GM11168 (cell line): ENCODE measurements around the gene UTP3.
"Not testable (repeated sequence)": the region's sequence is repeated elsewhere in the genome, so short reads cannot be mapped to it uniquely, and the experiment has no call there.

Source experiments
- in situ Hi-C: fragments of 300-500 bp; cut with MboI; formaldehyde crosslinking; loops from one replicate; pipeline ENCODE4 v1.12.0; 2022; ENCODE audit warnings: low sequenced_read_pairs; ENCODE audit not compliant: unreplicated experiment

The UTP3 gene, protein sequence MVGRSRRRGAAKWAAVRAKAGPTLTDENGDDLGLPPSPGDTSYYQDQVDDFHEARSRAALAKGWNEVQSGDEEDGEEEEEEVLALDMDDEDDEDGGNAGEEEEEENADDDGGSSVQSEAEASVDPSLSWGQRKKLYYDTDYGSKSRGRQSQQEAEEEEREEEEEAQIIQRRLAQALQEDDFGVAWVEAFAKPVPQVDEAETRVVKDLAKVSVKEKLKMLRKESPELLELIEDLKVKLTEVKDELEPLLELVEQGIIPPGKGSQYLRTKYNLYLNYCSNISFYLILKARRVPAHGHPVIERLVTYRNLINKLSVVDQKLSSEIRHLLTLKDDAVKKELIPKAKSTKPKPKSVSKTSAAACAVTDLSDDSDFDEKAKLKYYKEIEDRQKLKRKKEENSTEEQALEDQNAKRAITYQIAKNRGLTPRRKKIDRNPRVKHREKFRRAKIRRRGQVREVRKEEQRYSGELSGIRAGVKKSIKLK

DNA sequence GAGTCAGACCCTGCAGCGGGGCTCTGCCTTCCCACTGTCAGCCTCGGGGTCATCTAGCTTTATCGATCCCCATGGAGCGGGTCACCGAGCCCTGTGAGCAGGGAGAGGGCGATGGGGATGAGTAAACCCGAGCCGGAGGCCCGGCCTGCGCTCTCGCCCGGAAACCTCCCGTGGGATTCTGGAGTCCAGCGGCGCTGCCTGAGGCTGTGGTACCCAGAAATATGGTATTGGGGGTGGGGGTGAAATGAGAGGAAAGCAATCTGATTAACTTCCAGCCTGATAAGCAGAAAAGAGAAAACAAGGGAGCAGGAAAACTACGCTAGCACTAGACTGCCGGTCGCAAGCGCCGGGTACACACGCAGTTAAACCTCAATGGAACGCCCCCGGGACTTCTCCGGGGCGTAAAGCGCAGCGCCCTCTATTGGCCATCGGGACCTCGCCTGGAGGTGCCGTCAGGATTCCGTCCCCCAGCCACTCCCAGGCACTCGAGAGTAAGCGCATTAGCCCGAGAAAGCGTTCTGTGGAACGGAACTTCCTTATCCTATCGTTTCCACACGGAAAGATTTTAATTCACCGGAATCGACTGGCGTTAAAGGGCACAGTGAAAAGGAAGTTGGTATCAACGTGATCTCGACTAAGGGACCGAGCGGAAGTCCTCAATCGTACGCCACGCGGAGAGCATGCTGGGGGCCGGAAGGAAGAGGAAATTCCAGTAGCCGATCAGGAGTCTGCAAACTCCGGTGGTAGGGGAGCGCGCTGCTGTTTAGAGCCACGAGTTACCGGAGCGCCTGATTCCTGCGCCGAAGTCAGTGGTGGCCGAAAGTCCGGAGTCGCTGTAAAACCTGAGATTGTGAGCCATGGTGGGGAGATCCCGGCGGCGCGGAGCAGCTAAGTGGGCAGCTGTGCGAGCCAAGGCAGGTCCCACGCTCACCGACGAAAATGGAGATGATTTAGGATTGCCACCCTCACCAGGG lies at the start of gene UTP3:
UTP3 (plus strand) TSS at position 712 of the 974 bp plus-strand sequence; CDS start at position 858, 146 bp downstream.
- in situ Hi-C loops, result no loop called here

DNA sequence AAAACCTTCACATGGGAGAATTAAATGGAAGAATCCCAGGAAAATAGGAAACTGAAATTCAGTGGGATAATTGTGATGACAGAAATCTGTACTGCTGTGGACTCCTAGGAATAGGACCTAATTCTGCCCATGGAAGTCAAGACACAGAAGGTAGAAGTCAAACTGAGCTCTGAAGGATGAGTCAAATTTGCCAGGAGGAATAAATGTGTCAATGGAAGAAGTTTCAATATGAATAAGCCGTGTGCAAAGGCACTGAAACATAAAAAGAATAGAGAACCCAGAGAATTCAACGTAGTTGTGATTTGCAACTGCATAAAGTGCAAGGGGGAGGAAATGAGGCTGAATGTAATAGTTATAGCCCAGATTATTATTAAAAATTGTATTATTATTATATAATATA lies 48.1 kb upstream of the UTP3 start:
- in situ Hi-C loops, result no loop called here

DNA sequence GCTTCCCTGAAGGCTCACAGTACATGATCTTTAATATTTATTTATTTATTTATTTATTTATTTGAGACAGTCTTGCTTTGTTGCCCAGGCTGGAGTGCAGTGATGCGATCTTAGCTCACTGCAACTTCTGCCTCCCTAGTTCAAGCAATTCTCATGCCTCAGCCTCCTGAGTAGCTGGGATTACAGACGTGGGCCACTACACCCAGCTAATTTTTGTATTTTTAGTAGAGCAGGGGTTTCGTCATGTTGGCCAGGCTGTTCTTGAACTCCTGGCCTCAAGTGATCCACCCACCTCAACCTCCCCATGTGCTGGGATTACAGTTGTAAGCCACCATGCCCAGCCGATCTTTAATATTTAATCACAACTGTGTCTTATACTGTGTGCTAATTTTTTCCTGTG lies 37.6 kb upstream of the UTP3 start:
- in situ Hi-C loops, result not testable (repeated sequence)

DNA sequence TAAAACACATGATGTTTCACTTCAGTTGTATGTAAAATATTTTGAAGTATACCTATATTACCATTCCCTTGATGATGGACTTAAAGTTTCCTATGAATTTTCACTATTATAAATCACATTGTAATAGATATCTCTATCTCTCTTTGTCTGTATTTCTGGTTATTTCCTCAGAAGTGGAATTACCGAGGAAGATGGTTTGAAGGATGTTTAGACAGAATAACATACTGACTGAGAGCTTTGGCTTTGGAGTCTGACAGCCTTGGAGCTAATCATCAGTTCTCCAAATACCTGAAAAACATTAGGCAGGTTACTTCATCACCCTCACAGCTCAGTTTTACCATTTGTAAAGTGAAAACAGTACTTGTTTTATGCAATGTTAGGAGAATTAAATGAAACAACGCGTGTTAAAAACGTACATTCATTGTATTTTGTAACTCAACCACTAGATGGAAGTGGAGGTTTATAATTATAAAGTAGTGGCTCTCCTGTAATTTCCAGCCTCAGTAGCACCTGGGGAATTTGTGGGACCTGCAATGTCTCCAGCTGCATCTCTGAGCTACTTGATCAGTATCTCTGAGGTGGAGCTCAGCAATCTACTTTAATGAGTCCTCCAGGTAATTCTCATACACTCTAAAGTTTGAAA lies 36.3 kb upstream of the UTP3 start:
- in situ Hi-C loops, result no loop called here

DNA sequence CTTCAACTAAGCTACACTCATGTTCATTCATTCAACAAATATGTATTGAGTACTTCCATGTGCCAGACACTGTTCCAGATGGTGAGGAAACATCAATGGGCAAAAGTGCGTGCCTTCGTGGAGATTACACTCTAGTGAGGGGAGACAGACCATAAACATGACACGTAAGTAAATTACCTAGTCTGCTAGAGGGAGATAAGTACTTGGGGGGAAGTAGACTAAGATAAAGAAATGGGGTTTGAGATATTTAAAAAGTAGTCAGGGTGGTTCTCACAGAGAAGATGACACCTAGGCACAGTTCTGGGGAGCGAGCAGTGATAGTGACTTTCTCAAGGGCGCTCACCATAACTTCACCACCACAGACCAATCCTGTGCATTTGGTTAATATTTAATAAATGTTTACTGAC lies 33.7 kb upstream of the UTP3 start:
- in situ Hi-C loops, result no loop called here

DNA sequence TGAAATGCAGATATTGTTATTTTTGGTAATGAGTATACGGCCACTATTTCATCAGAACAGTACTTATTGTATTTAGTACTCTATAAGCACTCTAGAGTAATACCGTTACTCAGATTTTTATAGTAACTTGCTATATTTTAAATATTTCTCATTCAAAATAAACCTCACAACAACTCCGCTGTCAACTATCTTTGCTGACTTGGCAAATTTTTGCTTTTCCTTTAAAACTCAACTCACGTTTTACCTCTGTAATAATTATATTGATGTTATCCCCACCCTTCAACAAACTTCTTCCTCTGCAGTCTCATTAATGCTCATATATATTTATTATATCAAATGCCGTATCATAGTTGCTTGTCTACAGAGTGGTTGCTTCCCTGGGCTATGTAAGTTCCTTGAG lies 31.0 kb upstream of the UTP3 start:
- in situ Hi-C loops, result no loop called here

DNA sequence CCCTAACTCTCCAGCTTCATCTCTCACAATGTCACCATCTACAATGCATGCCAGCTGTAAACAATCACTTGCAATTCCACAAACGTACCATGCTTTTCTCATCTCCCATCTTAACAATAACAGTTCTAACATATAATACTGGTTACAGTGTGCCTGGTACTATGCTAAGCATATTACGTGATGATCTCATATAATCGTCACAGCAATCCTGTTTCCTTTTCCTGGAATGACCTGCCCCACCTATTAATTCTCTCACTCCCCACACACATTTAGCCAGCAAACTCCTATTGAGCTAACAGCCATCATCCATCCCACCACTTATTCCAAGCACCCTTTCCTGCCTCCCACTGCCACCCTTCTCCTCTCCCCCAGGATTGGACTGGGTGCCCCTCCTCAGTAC lies 29.9 kb upstream of the UTP3 start:
- in situ Hi-C loops, result no loop called here

DNA sequence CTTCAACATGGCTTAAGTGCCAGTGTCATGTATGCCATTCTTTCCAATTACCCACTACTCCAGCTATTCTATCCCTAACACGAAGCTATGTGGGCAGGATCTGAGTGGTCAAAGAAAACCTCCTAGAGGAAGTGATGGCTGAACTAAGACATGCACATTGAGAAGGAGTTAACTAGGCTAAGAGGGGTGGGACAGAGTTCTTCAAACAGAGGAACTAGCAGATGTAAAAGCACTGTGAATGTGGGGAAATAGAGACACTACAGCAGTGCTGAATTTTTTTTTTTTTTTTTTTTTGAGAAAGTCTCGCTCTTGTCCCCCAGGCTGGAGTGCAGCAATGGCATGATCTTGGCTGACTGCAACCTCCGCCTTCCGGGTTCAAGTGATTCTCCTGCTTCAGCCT lies 28.2 kb upstream of the UTP3 start:
- in situ Hi-C loops, result no loop called here

DNA sequence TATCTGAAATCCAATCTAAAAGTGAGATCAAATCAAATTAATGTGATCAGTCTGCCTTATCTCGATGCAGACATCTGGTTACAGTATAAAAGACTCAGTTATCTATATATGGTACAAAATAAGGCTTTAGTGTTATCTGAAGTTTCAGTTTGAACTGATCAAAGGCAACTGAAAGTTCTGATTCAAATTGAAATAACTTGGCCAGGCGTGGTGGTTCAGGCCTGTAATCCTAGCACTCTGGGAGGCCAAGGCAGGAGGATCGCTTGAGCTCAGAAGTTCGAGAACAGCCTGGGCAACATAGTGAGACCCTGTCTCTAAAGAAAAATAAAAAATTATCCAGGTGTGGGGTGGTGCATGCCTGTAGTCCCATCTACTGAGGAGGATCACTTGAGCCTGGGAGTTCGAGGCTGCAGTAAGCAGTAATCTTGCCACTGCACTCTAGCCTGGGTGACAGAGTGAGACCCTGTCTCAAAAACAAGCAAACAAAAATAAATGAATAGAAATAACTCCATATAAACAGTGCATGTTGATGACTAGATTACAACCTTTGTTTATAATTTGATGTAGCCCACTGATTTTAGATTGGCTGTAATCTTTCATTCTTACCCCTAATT lies 26.9 kb upstream of the UTP3 start:
- in situ Hi-C loops, result not testable (repeated sequence)

DNA sequence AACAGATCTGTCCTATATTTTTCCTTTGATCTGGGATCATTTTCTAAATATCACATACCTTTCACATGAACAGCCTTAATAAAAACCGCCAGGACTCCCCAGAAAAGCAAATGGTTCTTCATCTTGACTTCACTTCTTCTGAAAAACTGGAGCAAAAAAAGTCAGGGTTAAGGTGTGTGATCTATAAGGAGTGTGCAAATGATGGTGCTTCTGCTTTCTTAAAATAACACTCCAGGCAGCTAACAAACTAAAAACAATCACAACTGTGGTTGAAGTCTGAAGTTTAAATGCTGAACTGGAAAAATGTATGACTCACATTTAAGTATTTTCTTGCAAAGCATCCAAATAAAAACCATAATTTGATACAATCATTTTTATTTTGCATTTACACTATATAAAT lies 22.0 kb upstream of the UTP3 start, which contains the start of gene JCHAIN:
JCHAIN (minus strand) TSS at position 140 of the 400 bp plus-strand sequence; CDS start at position 122, 18 bp downstream.
- in situ Hi-C loops, result no loop called here

DNA sequence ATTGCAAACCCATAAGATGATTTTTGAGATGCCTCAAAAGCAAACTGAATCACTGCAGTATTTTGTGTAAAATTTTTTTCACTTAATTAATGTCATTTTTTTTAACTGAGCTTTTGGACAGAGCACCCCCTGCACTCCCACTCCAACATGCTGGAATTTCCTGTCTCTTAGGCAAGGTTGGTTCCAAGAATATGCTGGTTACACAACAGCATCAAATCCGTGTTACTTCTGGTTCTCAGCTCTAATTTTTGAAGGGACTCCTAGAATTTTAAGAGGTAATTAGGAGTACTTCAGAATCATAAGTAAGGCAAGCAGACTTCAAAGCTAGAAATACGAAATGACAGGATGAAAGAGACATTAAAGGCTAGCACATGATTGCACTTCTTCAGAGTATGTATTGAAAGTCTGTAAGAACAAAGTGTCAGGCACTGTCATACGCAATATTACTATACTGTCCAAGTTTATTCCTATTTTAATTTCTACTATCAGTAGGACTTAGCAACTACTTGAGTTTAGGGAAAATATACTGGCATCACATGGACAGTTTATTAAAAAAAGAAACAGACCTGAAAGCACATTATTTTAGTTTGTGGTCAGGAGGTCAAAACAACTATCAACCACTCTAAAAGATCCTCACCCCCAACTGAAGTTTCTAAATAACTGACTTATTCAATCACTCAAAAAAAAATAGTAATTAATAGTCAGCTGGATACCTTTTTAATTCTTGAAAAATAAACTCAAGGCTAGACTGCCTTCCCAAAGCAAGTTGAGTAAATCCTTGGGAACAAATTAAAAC lies 20.4 kb upstream of the UTP3 start:
- in situ Hi-C loops, result no loop called here

DNA sequence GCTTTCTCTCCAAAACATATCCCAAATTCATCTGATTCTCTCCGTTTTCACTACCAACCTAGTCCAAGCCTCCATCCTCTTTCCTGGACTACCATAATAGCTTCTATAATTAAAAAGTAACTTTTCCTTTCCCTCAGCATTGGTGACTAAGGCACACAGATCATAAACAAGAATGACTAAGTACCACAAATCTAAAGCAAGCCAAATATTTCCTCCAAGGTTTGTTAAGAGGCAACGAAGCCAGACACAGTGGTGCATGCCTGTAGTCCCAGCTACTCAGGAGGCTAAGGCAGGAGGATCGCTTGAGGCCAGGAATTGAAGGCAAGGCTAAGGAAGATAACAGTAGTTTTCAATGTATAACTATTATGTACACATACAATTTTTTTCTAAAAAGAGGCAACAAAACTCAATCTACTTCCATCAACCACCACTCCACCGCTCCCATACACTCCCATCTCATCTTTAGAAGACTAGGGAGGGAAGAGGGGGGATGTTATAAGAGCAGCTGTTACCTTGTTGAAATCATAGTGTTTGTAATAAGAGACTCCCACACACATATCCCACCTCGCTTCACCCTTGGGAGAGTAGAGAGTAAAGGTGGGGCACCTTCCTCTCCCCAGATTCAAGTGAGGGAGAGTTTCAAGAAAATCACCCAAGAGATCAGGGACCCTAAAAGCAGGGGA lies 17.9 kb upstream of the UTP3 start:
- in situ Hi-C loops, result no loop called here

DNA sequence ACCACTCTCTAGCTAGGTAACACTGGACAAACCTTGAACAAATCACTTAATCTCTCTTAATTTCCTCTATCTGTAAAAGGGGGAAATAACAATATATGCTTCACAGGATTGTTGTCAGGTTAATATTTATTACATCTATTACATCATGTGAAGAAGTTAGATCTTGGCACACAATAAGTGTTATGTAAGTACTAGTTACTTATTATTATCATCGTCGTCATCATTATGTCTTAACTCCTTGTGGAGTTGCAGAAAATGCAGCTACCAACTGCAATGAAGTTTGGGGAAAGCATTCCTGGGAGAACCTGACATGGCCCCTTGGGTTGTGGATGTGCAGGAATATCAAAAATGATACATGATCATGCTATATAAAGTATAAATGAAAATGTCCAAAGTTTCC lies 17.2 kb upstream of the UTP3 start:
- in situ Hi-C loops, result no loop called here

DNA sequence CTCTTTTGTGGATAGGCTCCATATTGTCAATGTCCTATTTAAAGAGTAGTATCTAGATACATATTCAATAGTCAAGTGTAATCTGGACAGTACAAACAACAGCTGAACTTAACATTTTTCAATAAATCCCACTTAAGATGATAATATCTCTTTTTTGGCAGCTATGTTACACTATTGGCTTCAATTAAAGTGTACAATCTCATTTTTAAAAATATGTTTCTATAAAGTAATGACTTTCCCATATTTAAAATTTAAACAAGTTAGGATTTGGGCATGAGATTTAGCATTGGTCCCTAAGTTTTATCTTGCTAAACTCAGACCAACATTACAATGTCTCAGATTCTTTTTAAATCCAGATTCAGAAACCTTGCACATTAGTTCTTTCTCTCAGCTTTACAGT lies 14.1 kb upstream of the UTP3 start:
- in situ Hi-C loops, result no loop called here

DNA sequence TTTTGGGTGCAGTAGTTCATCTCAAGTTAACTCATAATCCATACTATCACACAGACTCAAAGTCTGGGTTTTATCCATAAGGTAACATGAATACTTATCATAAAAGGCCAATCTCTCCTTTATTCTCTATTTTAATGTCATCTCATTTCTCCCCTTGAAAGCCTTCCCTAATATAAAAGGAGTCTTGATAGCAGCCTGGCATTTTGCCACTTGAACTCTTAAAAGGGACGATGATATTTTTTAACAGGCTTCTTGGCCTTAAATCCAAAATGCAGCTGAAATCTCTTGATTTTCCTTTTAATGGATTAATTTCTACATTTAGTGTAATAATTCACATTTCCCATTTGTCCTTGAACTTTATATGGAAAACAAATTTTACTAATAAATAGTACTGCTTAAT lies 13.6 kb upstream of the UTP3 start:
- in situ Hi-C loops, result no loop called here

DNA sequence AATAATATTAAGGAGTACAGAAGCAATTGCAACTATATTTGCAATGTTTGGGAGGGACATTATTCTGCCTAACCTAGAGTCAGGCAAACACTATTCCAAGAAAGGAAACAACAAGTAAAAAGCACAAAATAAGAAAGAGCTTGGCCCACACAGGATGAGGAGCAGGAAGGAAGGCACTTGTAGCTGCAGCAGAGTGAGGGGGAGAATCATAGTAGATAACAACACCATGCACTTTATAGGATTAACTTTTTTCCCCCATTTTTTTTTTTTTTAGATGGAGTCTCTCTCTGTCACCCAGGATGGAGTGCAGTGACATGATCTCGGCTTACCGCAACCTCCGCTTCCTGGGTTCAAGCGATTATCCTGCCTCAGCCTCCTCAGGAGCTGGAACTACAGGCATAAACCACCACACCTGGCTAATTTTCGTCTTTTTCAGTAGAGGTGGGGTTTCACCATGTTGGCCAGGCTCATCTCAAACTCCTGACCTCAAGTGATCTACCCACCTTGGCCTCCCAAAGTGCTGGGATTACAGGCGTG lies 11.7 kb upstream of the UTP3 start:
- in situ Hi-C loops, result no loop called here

DNA sequence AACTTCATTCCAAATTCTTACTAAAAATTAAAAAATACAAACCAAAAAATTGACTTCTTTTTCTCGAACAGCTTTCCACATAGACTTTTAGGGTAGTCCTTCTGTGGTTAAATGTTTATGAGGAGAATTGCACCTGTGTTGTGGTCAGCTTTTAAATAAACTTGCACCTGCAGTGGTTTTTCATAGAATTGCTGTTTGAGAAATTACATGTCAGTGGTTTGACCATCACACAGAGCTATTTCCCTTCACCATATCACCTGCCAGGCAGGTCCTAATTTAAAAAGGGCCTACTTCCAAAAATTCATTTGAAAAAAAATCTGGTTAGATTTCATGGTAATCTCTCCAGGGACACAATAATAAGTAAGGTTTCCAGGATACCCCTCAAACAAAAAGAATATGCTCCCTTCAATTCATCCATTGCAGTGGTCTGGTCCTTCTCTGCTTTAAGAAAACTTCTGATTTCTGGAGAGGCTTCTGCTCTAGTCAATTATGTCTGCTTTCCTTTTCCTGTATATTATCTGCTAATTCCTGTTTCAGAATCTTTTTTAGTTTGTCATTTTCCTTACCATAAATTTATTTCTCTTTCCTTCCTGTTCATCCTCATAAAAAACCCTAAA lies 9.8 kb upstream of the UTP3 start:
- in situ Hi-C loops, result no loop called here

DNA sequence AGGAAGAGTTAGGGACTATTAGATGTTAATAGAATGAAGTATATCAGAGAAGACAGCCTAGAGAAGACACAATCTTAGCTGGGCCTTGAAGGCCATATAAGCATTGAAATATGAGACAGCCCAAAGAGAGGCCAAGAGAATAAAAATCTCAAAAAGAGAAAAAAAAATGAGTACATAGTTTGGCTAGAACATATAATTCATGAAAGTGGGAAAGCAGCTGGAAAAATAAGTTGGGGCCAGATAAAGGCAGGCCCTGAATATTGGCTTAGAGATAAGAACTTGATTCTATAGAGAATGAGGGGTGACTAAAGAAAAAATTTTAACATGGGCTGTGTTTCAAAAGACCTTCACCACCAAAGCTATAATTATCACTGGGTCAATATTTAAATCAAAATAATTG lies 7.4 kb upstream of the UTP3 start:
- in situ Hi-C loops, result no loop called here
